Measurements from ENCODE around the gene ANAPC2. TPM values are rescaled to one million over a fixed set of nuclear protein-coding genes. Genes with fewer than 3 reads are reported as not detected.

ANAPC2 gene
- total RNA-seq, 4 donors from 2014 or later: 24.8 to 99.8 (median 54.9) TPM

GRCh38 chr9:137234758-137235423 is 46.5 kb upstream of the ANAPC2 start:
- no peak for DNase-seq (ENCODE audit: low spot score in 2 of 2)
- H3K27ac ChIP-seq: no peak overlapping the region
- H3K4me3 ChIP-seq: no peak overlapping the region
- H3K4me1 ChIP-seq: peaks cover 41% of the 10 kb centered on the region
- H3K36me3 ChIP-seq: no peaks in the 10 kb centered on the region
- no peaks in the 10 kb centered on the region for H3K9me3 ChIP-seq
- H3K27me3 ChIP-seq: peaks cover 62% of the 10 kb centered on the region
- WGBS: 66% methylated on average over 17 of the region's 18 CpGs
- no peak for TF ChIP-seq CTCF (IDR thresholded peaks at IDR 0.05)
- TF ChIP-seq POLR2AphosphoS5 (IDR thresholded peaks at IDR 0.05): no peak
- TF ChIP-seq EP300 (IDR thresholded peaks at IDR 0.05): no peak
- no peak for TF ChIP-seq POLR2A (IDR thresholded peaks at IDR 0.05)

- WGBS: no CpG with 5 or more reads among the region's 40 CpGs
Measured at GRCh38 chr9:137234055-137234697, 45.8 kb upstream of the ANAPC2 start.

GRCh38 chr9:137233143-137233980 is 45.0 kb upstream of the ANAPC2 start:
- H3K4me3 ChIP-seq: no peak overlapping the region
- H3K27ac ChIP-seq: no peak overlapping the region
- WGBS: no CpG with 5 or more reads among the region's 40 CpGs
- H3K36me3 ChIP-seq: no peaks in the 10 kb centered on the region
- H3K9me3 ChIP-seq: no peaks in the 10 kb centered on the region
- DNase-seq (ENCODE audit: low spot score in 2 of 2): no peak
- H3K27me3 ChIP-seq: peaks cover 76% of the 10 kb centered on the region
- peaks cover 26% of the 10 kb centered on the region for H3K4me1 ChIP-seq
- TF ChIP-seq POLR2AphosphoS5 (IDR thresholded peaks at IDR 0.05) (no peak), EP300 (IDR thresholded peaks at IDR 0.05) (no peak), CTCF (IDR thresholded peaks at IDR 0.05) (no peak), POLR2A (IDR thresholded peaks at IDR 0.05) (no peak)

More at GRCh38 chr9:137234055-137234697, 45.8 kb upstream of the ANAPC2 start:
- no peak for DNase-seq (ENCODE audit: low spot score in 2 of 2)
- H3K4me3 ChIP-seq: no peak overlapping the region
- H3K4me1 ChIP-seq: peaks cover 34% of the 10 kb centered on the region
- no peaks in the 10 kb centered on the region for H3K9me3 ChIP-seq
- TF ChIP-seq CTCF (IDR thresholded peaks at IDR 0.05) (no peak), EP300 (IDR thresholded peaks at IDR 0.05) (no peak), POLR2AphosphoS5 (IDR thresholded peaks at IDR 0.05) (no peak), POLR2A (IDR thresholded peaks at IDR 0.05) (no peak)
- no peaks in the 10 kb centered on the region for H3K36me3 ChIP-seq
- H3K27ac ChIP-seq: no peak overlapping the region
- H3K27me3 ChIP-seq: peaks cover 69% of the 10 kb centered on the region

GRCh38 chr9:137232510-137232909 is 44.1 kb upstream of the ANAPC2 start:
- Histone ChIP-seq H3K4me3 (no peak overlapping the region), H3K27ac (no peak overlapping the region), H3K27me3 (peaks cover 80% of the 10 kb centered on the region), H3K4me1 (peaks cover 22% of the 10 kb centered on the region), H3K36me3 (no peaks in the 10 kb centered on the region), H3K9me3 (no peaks in the 10 kb centered on the region)
- 64% methylated on average over 16 of the region's 24 CpGs for WGBS
- TF ChIP-seq CTCF (IDR thresholded peaks at IDR 0.05): no peak
- TF ChIP-seq EP300 (IDR thresholded peaks at IDR 0.05): no peak
- TF ChIP-seq POLR2AphosphoS5 (IDR thresholded peaks at IDR 0.05): no peak
- no peak for TF ChIP-seq POLR2A (IDR thresholded peaks at IDR 0.05)
- no peak for DNase-seq (ENCODE audit: low spot score in 2 of 2)

- no peak overlapping the region for H3K4me3 ChIP-seq
- WGBS: 57% methylated on average over 10 of the region's 10 CpGs
- no peak for DNase-seq (ENCODE audit: low spot score in 2 of 2)
- H3K9me3 ChIP-seq: no peaks in the 10 kb centered on the region
- no peak overlapping the region for H3K27ac ChIP-seq
- no peaks in the 10 kb centered on the region for H3K36me3 ChIP-seq
- peaks cover 80% of the 10 kb centered on the region for H3K27me3 ChIP-seq
- TF ChIP-seq POLR2A (IDR thresholded peaks at IDR 0.05) (no peak), POLR2AphosphoS5 (IDR thresholded peaks at IDR 0.05) (no peak), CTCF (IDR thresholded peaks at IDR 0.05) (no peak), EP300 (IDR thresholded peaks at IDR 0.05) (no peak)
- peaks cover 22% of the 10 kb centered on the region for H3K4me1 ChIP-seq
Measured at GRCh38 chr9:137232101-137232500, 43.7 kb upstream of the ANAPC2 start.

Data from suprapubic skin (tissue), 4 donors.